Cortex of kidney (tissue), 1 donor: ENCODE data around the gene POU6F1.

ENCODE experiments used
- DNase-seq: peaks from one replicate; lab custom pipeline; 2025; lab: John Stamatoyannopoulos, UW

POU6F1 gene

GRCh38 chr12:51197736-51198567 lies 19.9 kb downstream of the POU6F1 start:
- DNase-seq = no peak

- DNase-seq = no peak
Observed at GRCh38 chr12:51196547-51196946, 21.3 kb downstream of the POU6F1 start.

GRCh38 chr12:51195841-51196240 lies 22.0 kb downstream of the POU6F1 start:
- DNase-seq = no peak

GRCh38 chr12:51192284-51192671 lies 25.6 kb downstream of the POU6F1 start:
- DNase-seq = no peak

- DNase-seq = no peak
Observed at GRCh38 chr12:51191516-51192283, 26.2 kb downstream of the POU6F1 start.

- no peak for DNase-seq
Observed at GRCh38 chr12:51190820-51191219, 27.0 kb downstream of the POU6F1 start.

- DNase-seq = no peak
Observed at GRCh38 chr12:51189790-51190355, 28.0 kb downstream of the POU6F1 start.

GRCh38 chr12:51188359-51189051 lies 29.4 kb downstream of the POU6F1 start:
- DNase-seq = no peak

- DNase-seq = no peak
Observed at GRCh38 chr12:51187370-51187987, 30.4 kb downstream of the POU6F1 start.

- DNase-seq = no peak
Observed at GRCh38 chr12:51186465-51187085, 31.3 kb downstream of the POU6F1 start.

GRCh38 chr12:51185171-51185717 lies 32.6 kb downstream of the POU6F1 start:
- no peak for DNase-seq

- no peak for DNase-seq
Observed at GRCh38 chr12:51183816-51184215, 34.0 kb downstream of the POU6F1 start.

GRCh38 chr12:51183349-51183748 lies 34.5 kb downstream of the POU6F1 start:
- DNase-seq = no peak

- DNase-seq = no peak
Observed at GRCh38 chr12:51181558-51181957, 36.3 kb downstream of the POU6F1 start.

- DNase-seq = no peak
Observed at GRCh38 chr12:51177897-51178296, 40.0 kb downstream of the POU6F1 start.

- no peak for DNase-seq
Observed at GRCh38 chr12:51174501-51174900, 43.4 kb downstream of the POU6F1 start.

GRCh38 chr12:51172515-51173431 lies 45.1 kb downstream of the POU6F1 start, which contains the start of gene TFCP2:
TFCP2 (minus strand) TSS chr12:51173135; CDS start chr12:51172422, 713 bp downstream.
- DNase-seq = peak; percentile 65

- DNase-seq = no peak
Observed at GRCh38 chr12:51171884-51172514, 45.9 kb downstream of the POU6F1 start.

- no peak for DNase-seq
Observed at GRCh38 chr12:51163795-51164194, 54.1 kb downstream of the POU6F1 start.
